Activated B cell treated with CpG ODN at 0.5 μM for 24 hours (primary cell): ENCODE results near the gene NOVA1. TPM values are rescaled to one million over a fixed set of nuclear protein-coding genes. Genes with fewer than 3 reads are reported as not detected.

Experiments used
- ATAC-seq: fragments of 200-7000 bp; cut with Tn5 transposase; one replicate; pipeline ENCODE4 v1.10.0; 2021; ENCODE audit warnings: low read depth, mild to moderate bottlenecking, moderate library complexity
- CTCF ChIA-PET: fragments of 350-600 bp; sonication (Branson Sonifier 250); formaldehyde crosslinking; loops from one replicate; lab custom pipeline; 2021; ENCODE audit warnings: antibody characterized with exemption; lab: Charles Lee
- POLR2A ChIA-PET: fragments of 350-600 bp; sonication (Branson Sonifier 250); formaldehyde crosslinking; loops from one replicate; lab custom pipeline; 2021; ENCODE audit warnings: antibody characterized with exemption; lab: Charles Lee
- DNase-seq: peaks from one replicate; pipeline ENCODE4 v3.0.0; 2022
- H3K27ac Mint-ChIP-seq: one replicate; pipeline ENCODE4 v1.8.0; 2020; ENCODE audit warnings: mixed read lengths
- H3K27me3 Mint-ChIP-seq: one replicate; pipeline ENCODE4 v1.8.0; 2021; ENCODE audit warnings: mixed read lengths
- H3K36me3 Mint-ChIP-seq: one replicate; pipeline ENCODE4 v1.8.0; 2021; ENCODE audit warnings: low read depth, mixed read lengths
- H3K4me1 Mint-ChIP-seq: one replicate; pipeline ENCODE4 v1.8.0; 2021; ENCODE audit warnings: mixed read lengths
- H3K4me3 Mint-ChIP-seq: one replicate; pipeline ENCODE4 v1.8.0; 2020; ENCODE audit warnings: mild to moderate bottlenecking, mixed read lengths
- H3K9me3 Mint-ChIP-seq: one replicate; pipeline ENCODE4 v1.8.0; 2020; ENCODE audit warnings: mixed read lengths
- CTCF ChIP-seq: fragments of 200-600 bp; IDR thresholded peaks from one replicate; pipeline ENCODE4 v1.8.0; 2022; ENCODE audit warnings: antibody characterized with exemption, mild to moderate bottlenecking
- intact Hi-C: fragments of 100-400 bp; cut with micrococcal nuclease; formaldehyde crosslinking; loops from one replicate; pipeline ENCODE4 v1.15.1; 2024
- total RNA-seq: library from RNA; stranded (reverse); gene quantifications from 2 replicates; pipeline ENCODE4 v1.2.3, GENCODE V29; 2022

The NOVA1 gene
- total RNA-seq, 1 donor from 2014 or later: not detected

GRCh38 chr14:26414103-26414502, 183.7 kb downstream of the NOVA1 start:
- ChIA-PET CTCF (no interaction called here), POLR2A (no interaction called here)
- Mint-ChIP-seq H3K27ac (no peak overlapping the region), H3K36me3 (no peaks in the 10 kb centered on the region), H3K4me1 (no peaks in the 10 kb centered on the region), H3K4me3 (no peak overlapping the region), H3K27me3 (no peaks in the 10 kb centered on the region), H3K9me3 (peaks cover 3% of the 10 kb centered on the region)
- intact Hi-C loops: no loop called here
- DNase-seq (no peak), ATAC-seq (no peak)
- TF ChIP-seq CTCF: no peak

GRCh38 chr14:26412421-26412820, 185.4 kb downstream of the NOVA1 start:
- Mint-ChIP-seq H3K9me3 (peaks cover 3% of the 10 kb centered on the region), H3K36me3 (no peaks in the 10 kb centered on the region), H3K4me1 (no peaks in the 10 kb centered on the region), H3K4me3 (no peak overlapping the region), H3K27ac (no peak overlapping the region), H3K27me3 (no peaks in the 10 kb centered on the region)
- ATAC-seq (no peak), DNase-seq (no peak)
- POLR2A ChIA-PET: no interaction called here
- intact Hi-C loops: no loop called here
- CTCF ChIA-PET: no interaction called here
- no peak for TF ChIP-seq CTCF

- TF ChIP-seq CTCF: no peak
- DNase-seq: no peak
- POLR2A ChIA-PET: no interaction called here
- H3K27ac Mint-ChIP-seq: no peak overlapping the region
- H3K36me3 Mint-ChIP-seq: no peaks in the 10 kb centered on the region
- intact Hi-C loops: no loop called here
- no peak for ATAC-seq
- H3K9me3 Mint-ChIP-seq: peaks cover 3% of the 10 kb centered on the region
- CTCF ChIA-PET: no interaction called here
- H3K27me3 Mint-ChIP-seq: no peaks in the 10 kb centered on the region
- no peak overlapping the region for H3K4me3 Mint-ChIP-seq
- no peaks in the 10 kb centered on the region for H3K4me1 Mint-ChIP-seq
Observed at GRCh38 chr14:26410189-26410685, 187.6 kb downstream of the NOVA1 start.

GRCh38 chr14:26404927-26405326, 192.9 kb downstream of the NOVA1 start:
- H3K9me3 Mint-ChIP-seq: peaks cover 7% of the 10 kb centered on the region
- CTCF ChIA-PET: no interaction called here

GRCh38 chr14:26403760-26404159, 194.1 kb downstream of the NOVA1 start:
- H3K9me3 Mint-ChIP-seq: peaks cover 7% of the 10 kb centered on the region
- intact Hi-C loops: no loop called here
- no peak for TF ChIP-seq CTCF
- H3K27ac Mint-ChIP-seq: no peak overlapping the region
- ATAC-seq (no peak), DNase-seq (no peak)
- no peaks in the 10 kb centered on the region for H3K4me1 Mint-ChIP-seq
- H3K4me3 Mint-ChIP-seq: no peak overlapping the region
- ChIA-PET CTCF (no interaction called here), POLR2A (no interaction called here)
- no peaks in the 10 kb centered on the region for H3K36me3 Mint-ChIP-seq
- no peaks in the 10 kb centered on the region for H3K27me3 Mint-ChIP-seq

More at GRCh38 chr14:26404927-26405326, 192.9 kb downstream of the NOVA1 start:
- Mint-ChIP-seq H3K36me3 (no peaks in the 10 kb centered on the region), H3K4me1 (no peaks in the 10 kb centered on the region), H3K27me3 (no peaks in the 10 kb centered on the region), H3K27ac (no peak overlapping the region), H3K4me3 (no peak overlapping the region)
- ATAC-seq (no peak), DNase-seq (no peak)
- TF ChIP-seq CTCF: no peak
- intact Hi-C loops: no loop called here
- POLR2A ChIA-PET: no interaction called here
